GM19351 (cell line): ENCODE results near the gene C19orf38.
A peak's percentile ranks its signal among the peaks of the same experiment; 100 is the strongest.
"Not testable (repeated sequence)": the region's sequence is repeated elsewhere in the genome, so short reads cannot be mapped to it uniquely, and the experiment has no call there.

Source experiments
- ATAC-seq: cut with Tn5 transposase; IDR thresholded peaks from one replicate; pipeline ENCODE4 v1.9.1; 2021; ENCODE audit warnings: mild to moderate bottlenecking, moderate library complexity; ENCODE audit not compliant: unreplicated experiment

The C19orf38 gene

DNA sequence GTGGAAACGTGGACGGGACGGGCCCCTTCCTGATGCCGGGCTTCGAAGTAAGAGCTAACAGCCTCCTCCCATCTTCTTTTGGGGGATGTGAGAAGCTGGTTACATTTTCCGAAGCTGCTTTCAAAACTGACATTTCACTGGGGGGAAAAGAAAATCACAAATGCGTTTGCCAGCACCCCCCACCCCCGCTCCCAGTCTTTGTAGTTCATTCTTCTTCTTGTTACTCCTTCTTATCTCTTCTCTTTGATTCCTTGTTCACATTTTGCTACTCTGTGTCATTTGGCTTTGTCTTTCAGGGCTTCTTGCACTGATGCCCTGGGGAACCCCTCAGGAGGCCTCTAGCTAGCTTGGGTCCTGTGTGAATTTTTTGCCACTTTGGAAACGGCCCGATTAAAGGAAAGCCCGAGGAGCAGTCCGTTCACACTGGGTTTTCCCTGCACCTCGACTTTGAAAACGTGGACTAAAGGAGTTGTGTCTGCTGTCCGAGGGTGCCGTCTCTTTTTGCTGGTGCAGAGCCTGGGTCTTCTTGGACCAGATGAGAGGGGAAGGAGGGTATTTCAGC, 24.4 kb downstream of the C19orf38 start:
- no peak for ATAC-seq

DNA sequence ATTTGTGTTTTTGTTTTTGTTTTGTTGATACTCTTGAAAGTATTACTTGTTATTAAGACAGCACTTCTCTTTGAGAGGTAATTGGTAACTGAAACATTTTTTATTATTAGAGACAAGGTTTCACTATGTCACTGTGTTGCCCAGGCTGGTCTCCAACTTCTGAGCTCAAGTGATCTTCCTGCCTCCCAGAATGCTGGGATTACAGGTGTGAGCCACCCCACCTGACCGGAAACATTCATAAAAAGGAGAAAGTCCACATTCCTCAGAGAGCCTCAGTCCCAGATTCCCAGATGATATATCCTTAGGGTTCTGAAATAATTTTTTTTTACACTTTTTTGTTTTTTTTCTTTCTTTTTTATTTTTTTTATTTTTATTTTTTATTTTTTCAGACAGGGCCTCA, 25.8 kb downstream of the C19orf38 start:
- no peak for ATAC-seq

DNA sequence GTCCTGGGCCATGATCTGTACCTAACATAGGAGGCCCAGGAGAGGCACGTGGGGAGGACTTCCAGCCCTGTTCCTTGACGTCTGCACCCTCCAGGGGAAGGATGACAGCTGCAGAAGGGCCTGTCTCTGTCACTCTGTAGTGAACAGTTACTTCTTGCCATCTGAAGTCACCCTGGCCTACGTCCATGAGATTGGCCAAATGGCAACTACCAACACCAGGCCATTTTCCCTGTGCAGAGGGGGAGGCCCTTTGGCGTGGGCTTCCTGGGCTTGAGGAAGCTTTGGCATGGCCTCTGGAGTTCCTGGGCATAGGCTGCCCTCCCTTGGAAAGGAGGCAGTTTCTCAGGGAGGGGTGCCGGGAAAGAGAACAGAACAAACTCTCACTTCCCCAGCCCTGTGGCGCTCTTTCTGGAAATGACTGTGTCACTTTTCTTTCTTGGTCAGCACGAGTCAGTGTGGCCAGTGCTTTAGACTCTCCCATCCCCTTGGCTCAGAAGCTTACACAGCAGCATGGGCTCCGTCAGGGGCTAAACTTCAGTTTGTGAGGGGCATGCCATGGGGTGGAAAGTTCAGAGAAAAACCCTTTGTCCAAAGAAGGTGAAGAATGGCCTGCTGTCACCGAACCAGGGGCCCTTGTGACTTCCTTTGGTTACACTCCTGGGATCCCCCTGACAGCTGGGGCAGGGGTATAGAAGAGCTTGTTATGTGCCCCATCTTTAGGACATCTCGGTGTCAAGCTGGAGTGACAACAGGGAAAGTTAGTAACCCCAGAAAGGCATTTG, 28.4 kb downstream of the C19orf38 start:
- ATAC-seq: peak; percentile 58

DNA sequence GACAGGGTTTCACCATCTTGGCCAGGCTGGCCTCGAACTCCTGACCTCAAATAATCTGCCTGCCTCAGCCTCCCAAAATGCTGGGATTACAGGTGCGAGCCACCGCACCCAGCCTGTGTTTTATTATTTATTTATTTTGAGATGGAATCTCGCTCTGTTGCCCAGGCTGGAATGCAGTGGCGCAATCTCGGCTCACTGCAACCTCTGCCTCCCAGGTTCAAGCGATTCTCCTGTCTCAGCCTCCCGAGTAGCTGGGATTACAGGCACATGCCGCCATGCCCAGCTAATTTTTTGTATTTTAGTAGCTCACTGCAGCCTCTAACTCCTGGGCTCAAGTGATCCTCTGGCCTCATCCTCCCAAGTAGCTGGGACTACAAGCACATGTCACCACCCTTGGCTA, 29.4 kb downstream of the C19orf38 start:
- ATAC-seq: not testable (repeated sequence)

DNA sequence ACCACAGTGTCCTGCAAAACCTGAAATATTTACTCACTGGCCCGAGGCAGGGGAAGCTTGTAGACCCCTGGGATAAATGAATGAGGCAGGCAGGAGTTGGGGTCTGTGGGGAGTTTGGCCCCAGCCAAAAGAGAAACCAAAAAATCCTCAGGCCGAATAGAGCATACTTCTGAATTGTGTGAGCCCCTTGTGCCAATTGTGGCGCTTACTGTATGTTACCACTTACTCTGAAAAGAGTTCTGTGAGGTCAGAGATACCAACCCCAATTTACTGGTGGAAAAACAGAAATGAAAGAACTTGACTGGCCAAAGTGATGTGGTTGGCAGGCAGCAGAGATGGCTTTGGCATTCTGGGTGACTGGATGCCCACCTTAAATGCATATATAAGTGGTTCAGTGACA, 30.0 kb downstream of the C19orf38 start:
- ATAC-seq: no peak

DNA sequence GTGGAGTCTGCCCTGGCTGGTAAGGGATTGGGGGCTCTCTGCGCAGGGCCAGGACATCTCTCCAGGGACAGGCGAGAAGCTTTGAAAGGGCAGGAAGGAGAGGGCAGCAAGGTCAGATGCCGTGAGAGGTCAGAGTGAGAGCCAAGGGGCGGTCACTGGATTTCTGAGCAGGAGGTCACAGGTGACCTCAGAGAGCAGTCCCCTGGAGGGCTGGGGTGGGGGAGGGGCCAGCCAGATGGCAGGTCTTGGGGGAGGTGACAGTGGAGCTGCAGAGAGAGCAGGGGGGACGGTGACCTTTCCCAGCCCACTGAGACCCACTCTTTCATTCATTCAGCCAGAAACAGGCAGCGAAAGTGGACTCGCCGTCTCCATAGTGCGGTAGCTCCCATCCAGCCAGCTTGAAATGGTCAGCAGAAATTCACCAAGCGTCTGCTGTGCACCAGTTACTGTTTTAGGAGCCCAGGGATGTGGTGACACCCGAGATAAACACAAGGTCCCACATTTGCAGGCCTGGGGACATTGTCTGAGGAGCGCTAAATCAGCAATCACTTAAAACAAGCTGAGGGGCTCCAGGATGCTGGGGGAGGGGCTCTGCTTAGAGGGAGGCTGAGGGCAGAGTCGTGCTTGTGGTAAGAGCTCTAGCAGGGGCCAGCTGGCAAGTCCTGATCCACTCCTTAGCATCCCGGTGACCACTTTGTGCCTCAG, 33.3 kb downstream of the C19orf38 start:
- no peak for ATAC-seq

DNA sequence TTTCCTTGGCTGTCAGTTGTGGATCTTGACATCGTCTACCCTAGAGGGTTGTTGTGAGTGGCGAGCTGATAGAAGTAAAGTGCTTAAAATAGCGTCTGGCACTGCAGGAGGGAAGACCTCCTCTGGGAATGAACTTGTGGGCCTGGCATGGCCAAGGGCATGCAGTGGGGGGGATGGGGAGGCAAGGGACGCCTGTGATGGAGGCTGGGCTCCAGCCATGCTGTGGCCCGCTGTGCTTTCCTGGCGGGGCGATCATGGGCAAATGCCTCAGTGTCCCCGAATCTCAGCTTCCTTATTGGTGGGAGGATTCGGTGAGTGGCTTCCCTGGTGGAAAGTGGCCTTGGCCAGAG, 33.9 kb downstream of the C19orf38 start:
- ATAC-seq: no peak

DNA sequence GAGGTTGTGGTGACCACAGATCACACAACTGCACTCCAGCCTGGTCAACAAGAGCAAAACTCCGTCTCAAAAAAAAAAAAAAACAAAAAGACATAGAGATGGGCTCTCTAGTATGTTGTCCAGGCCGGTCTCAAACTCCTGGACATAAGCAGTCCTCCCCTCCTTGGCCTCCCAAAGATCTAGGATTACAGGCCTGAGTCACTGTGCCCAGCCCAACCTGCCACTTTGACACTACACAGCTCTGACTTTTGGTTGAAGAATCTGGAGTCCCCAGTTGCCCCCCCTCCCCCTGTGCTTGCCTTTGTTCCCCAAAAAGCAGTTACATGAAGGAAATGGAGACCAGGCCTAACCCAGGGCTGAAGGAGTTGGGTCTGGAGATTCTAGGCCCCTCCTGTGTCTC, 36.1 kb downstream of the C19orf38 start:
- ATAC-seq: no peak

DNA sequence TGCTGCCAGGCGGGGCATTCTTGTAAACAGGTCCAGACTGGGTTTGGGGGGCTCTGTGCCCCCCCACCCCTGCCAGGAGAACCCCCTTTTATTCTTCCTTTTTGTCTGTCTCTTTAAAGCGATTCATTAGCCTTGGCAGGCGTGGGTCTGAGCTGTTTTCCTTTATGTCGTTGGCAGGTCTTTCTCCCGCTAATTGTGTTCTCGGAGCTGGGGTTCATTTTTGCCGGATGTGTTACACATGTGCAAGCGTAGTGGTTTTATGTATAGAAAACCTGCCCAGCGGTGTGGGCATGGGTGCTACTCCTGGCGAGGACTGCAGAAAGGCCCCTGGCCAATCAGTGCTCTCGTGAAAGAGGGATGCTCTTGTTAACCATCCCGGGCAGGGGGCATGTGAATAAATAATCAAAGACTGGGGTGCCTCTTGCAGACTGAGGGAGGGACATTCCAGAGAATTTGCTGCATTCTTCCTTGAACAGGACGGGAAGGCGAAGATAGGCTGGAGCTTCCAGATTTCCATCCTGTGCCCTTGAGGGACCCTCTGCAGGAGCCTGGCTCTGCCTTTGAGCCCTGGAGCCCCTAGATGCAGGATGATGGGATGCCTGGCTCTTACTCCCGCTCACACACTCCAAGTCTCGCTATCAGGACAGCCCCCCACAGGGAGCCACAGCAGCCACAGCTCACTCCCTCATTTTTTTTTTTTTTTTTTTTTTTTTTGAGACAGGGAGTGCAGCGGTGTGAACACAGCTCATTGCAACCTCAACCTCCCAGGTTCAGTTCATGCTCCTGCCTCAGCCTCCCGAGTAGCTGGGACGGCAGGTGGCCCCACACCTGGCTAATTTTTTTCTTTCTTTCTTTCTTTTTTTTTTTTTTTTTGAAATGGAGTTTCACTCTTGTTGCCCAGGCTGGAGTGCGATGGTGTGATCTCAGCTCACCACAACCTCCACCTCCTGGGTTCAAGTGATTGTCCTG, 37.3 kb downstream of the C19orf38 start:
- ATAC-seq: no peak

DNA sequence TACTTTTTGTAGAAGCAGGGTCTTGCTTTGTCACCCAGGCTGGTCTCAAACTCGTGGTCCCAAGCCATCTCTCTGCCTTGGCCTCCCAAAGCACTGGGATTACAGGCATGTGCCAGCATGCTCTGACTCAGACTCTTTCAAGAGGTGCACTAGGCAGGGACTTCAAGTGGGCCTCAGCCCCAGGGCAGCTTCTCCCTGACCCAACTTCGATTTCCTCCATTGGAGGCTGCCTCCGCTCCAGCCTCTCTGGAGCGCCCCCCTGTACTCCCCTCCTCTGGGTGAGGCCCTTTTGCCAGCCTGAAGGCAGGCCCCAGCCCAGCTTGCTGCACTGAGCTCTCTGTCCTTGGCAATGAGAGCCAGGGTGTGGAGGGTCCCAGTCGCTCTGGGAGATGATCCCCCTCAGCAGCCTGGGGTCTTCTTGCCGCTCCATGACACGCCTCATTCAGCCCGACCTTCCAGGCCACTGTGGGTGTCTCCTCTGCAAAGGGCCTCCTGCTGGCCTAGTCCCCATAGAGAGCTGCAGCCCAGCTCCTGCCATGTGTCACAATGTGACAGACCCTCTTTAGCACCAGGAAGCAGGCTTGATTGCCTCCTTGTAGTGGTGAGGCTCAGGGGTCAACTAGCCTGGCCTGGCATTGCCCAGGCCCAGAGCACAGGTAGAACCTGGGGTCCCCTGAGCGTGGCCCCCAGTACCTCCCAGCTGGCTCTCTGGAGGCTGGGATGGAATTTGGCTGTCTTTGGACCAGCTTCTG, 39.6 kb downstream of the C19orf38 start:
- no peak for ATAC-seq

DNA sequence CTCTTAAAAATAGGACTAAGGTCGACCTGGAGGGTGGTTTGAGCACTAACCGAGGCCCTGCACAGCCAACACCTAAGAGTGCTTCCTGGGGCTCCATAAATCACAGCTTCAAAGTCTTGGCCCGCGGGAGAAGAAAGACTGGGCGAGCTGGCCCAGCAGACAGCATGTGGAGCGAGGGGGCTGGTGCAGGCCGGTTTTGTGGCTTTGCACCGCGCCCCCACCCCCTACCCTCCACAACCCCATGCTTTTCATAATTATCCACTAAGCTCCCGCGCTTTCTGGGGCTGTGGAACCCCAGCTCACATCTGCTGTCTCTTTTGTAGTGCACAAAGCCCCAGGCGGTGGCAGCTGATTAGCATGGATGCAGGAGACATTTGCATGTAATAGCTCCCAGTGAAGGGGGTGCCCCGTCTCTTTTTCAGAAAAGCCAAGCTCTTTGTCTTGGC, 40.2 kb downstream of the C19orf38 start:
- no peak for ATAC-seq

DNA sequence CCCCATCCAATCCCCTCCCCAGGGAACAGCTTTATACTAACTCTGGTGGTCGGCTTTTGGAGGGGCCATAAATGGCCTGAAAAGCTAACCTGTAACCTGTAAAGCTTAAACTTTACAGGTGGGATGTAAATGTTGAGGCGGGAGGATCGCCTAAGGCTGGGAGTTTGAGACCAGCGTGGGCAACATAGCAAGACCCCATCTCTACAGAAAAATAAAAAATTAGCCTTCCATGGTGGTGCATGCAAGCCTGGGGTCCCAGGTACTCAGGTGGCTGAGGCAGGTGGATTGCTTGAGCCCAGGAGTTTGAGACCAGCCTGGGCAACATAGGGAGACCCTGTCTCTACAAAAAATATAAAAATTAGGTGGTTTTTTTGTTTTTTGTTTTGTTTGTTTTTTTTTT, 41.7 kb downstream of the C19orf38 start:
- ATAC-seq: no peak

DNA sequence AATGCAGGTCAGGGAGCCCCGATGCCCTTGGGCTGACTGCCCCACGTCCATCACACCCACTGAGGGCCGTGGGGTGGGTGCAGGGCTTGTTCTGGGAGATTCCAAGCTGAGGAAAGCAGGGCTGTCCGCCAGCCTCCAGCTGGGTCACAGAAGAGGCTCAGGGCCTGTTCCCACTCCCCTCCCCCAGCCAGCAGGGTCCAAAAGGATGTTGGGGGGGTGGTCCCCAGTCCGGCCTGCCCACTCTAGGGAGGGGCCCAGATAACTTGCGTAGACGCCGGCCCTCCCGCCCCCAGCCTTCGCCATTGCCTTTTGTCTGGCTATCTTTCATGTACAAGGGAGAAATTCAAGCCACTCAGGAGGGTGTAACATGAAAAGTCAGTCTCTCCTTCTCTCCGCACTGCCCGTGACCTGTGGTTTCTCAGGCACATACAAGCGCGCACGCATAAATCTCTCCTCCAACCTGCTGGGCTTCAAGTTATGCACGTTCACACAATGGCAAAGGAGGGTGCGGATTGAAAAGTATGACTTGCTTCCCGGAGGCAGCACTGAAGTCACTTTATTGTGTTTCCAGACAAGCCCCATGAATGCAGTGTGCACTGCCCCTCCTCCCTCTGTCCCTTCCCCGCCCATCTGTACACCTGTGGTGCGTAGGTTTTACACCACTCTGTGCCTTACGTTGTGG, 43.3 kb downstream of the C19orf38 start:
- ATAC-seq: no peak

DNA sequence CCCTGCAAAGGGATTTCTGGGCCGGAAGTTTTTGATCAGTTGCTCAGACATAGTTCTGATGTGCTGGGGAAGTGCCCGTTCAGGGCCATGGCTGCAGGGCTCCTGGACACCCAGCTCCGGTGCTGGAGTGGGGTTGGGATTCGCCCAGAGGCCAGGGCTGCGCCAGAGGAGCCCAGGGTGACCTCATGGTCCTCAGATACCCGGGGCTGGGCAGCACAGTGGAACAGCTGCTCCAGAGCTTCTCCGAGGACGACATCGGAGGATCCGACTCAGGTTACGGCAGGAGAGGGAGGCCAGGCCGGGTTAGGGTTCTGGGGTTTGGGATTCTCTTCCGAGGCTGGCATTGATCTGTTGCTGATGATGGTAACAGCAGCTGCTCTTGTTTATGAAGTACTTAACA, 44.0 kb downstream of the C19orf38 start:
- no peak for ATAC-seq

DNA sequence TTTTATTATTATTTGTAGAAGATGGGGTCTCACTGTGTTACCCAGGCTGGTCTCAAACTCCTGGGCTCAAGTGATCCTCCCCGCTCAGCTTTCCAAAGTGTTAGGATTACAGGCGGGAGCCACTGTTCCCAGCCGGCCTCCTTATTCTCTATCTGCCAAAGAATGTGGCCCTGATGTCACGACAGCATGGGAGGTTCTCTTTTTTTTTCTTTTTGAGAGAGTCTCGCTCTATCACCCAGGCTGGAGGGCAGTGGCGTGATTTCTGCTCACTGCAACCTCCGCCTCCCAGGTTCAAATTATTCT, 46.6 kb downstream of the C19orf38 start:
- no peak for ATAC-seq

DNA sequence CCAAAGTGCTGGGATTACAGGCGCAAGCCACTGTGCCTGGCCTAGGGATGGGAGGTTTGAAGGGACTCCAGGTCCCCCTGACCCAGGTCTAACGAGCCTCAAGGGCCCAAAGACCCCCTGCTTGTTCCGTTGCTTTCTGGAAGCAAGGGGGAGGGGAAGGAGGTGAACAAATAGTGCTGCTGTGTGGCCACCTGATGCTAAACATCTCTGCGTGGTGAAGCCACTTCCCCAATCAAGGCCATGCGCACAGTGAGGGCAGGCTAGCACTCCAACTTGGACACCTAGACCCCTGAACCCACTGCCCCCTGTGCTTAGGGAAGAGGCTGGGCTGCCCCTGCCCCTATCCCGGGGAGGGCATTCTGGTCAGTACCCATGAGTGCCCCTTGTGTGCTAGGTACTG, 47.1 kb downstream of the C19orf38 start:
- ATAC-seq: no peak

DNA sequence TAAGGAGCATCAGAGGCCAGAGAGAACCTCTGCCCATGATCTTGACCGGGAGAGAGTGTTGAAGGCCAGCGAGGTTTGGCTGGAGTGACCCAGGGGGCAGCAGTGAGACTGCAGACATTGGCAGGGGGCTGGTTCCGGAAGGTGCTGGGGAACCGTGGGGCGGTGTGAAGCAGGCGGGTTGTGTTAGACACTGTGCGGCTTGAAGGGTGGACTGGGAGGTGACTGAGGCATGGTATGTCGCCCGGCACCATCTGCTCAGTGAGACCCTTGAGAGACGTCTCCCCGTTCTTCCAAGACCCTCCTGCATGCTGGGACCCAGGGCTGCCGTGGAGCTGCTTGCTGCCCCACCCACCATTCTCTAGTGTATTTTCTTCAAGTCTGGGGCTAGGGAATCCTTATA, 47.7 kb downstream of the C19orf38 start:
- no peak for ATAC-seq

DNA sequence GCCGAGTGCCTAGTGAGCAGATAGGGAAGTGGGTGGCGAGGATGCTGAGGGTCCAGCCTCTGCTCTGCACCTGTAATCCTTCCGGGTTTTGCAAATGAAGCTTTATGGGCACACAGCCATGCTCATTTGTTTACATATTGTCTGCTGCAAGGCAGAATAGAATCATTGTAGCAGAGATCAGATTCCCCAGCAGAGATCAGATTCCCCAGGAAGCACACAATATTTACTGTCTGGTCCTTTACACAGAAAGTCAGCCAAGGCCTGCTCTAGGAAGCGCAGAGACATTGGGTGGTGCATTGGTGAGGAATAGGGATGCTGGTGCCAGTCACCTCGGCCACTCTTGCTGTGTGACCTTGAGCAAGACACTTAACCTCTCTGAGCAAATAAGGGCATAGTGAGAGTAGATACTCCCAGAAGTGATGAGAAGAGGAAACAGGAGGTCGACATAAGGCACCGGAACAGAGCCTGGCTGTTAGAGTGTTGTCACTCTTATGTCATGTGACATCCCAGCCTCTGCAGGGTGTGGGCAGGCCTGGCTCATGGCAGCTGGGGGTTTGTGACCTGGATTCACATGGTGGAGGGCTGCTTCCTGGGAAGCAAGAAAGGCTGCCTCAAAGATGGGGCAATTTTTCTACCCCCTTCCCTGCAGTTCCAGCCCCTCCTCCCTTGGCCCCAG, 48.8 kb downstream of the C19orf38 start:
- no peak for ATAC-seq

DNA sequence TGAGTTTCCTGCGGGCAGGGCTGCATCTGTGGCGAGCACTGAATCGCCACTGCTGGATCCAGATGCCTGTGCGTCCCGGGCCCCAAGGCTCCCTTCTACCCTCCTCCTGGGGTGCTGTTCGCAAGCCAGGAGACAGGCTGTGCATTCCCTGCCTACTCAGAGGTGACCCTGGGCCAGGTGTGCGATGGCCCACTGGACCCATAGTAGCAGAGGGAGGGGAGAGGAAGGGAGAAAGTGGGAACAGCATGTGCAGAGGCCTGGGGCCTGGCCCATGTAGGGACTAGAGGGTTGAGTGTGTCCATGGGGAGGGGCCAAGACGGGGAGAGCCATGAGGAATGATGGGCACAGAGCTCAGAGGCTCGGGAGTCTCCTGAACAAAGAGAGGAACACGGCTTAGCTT, 50.4 kb downstream of the C19orf38 start:
- ATAC-seq: no peak
